Measurements from ENCODE around the gene MAGEB17.

The MAGEB17 gene

DNA sequence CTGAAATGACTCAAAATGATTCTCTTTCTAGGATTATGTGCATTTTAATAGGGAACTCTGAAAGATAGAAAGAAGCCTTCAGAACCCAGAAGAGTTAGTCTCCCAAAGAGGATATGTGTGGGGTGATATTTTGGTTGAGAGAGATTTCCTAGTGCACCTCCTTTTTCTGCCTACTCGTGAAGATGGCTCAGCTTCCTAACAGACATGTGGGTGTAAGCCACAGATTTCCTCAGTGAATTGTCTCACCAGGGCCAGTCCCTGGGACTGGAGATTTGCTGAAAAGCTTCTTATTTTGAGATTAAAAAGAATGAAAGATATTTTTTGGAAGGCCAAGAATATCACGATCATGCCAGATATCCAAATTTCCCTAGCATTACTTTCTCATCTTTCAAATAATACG, 42.8 kb downstream of the MAGEB17 start:
- DNase-seq (ENCODE audit: low spot score): no peak

DNA sequence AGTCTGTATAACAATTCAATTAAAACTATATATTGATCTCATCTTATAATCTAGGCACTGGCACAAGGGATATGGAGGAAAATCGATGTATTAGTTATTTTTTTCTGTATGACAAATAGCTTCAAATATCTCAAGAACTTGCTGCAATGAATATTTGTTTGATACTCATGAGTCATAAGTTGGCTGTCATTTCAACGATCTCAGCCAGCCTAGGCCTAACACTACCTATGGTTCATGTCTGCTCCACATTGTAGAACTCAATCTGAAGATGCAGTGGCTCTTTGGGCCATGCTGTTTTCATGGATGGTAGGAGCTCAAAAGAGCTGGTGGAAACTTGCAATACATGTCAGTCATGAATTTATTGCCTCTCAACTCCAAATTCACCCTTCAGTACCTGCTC, 44.7 kb downstream of the MAGEB17 start:
- no peak for DNase-seq (ENCODE audit: low spot score)

DNA sequence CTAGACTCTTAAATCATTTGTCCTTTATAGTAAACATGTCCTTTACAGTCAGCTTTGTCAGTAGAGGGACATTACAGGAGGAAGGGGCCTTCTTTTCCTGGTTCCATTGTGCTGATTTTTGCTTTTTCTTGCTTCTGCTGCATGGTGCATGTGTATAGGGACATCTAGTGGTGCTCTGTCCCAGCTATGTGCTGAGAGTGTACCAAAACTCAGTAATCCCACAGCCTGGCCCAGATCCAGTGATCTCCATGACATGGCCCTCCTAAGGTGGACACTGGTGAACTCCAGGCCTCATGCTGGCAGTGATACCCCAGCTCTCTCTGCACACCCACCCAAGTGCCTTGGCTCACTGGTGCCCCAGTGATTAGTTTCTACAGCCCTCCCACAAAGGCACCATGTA, 45.2 kb downstream of the MAGEB17 start:
- DNase-seq (ENCODE audit: low spot score): peak; percentile 2

DNA sequence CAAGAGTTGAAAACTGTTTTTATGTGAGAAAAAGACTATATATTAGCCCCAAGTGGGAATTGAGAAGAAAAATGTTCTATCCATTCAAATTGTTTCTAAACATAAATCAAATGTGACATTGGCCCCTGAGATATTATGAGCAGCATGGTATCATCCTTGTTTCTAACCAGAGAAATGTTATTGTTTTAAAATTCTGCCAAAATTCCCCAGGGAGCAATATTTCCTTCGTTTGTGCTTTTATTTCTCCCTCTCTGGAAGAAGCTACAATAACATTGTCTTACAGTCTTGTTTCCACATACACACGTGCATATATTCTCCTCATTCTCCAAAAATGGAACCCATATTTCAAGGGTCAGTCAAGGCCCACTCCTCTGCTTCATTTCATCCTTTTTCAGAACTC, 46.7 kb downstream of the MAGEB17 start:
- no peak for DNase-seq (ENCODE audit: low spot score)

DNA sequence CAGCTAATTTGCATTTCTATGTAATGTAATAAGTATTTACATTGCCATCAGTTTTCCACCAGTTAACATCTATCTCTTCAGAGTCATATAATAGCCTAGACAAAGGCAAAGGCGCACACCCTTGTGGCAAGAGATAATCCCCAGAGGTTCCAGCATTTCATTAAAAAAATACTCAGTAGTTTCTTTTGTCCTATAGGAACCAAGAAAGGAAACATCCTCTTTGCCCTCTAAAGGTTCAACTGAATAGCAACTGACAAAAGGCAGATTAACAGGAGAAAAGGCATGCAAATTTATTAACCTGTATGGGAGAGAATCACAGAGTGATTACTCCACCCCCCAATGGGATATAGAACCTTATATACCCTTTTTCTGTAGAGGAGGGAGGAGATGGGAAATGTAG, 48.4 kb downstream of the MAGEB17 start:
- DNase-seq (ENCODE audit: low spot score): no peak

Measured in Ammon's horn (tissue), 1 donor.